HG03139 (cell line): Measurements from ENCODE around the gene ARL14EP.

Experiments
- ATAC-seq: cut with Tn5 transposase; IDR thresholded peaks from one replicate; pipeline ENCODE4 v1.9.1; 2021; ENCODE audit not compliant: unreplicated experiment

Gene ARL14EP

GRCh38 chr11:30368394-30368793 is 45.5 kb downstream of the ARL14EP start:
- ATAC-seq: no peak

GRCh38 chr11:30370164-30370563 is 47.3 kb downstream of the ARL14EP start:
- ATAC-seq: no peak

- ATAC-seq: no peak
These were observed 54.4 kb downstream of the ARL14EP start for GRCh38 chr11:30377347-30377746.

- ATAC-seq: no peak
These were observed 57.9 kb downstream of the ARL14EP start for GRCh38 chr11:30380846-30381245.

- ATAC-seq: no peak
These were observed 59.0 kb downstream of the ARL14EP start for GRCh38 chr11:30381879-30382278.
